Large intestine (tissue), 3 donors: ENCODE data around the gene GPR152. TPM values are rescaled to one million over a fixed set of nuclear protein-coding genes. Genes with fewer than 3 reads are reported as not detected.
A peak's percentile ranks its signal among the peaks of the same experiment; 100 is the strongest.
"Not testable (repeated sequence)": the region's sequence is repeated elsewhere in the genome, so short reads cannot be mapped to it uniquely, and the experiment has no call there.

ENCODE experiments used
- DNase-seq, 2 donors: peaks; one replicate each; pipeline versions ENCODE4 v3.0.0 to v3.0.0-alpha.2; 2013
- H3K27ac ChIP-seq: one replicate; pipeline ENCODE4 v1.5.1; 2013; ENCODE audit warnings: low read length
- H3K27me3 ChIP-seq: 2 replicates; pipeline ENCODE4 v1.6.1; 2013; ENCODE audit warnings: low read length; ENCODE audit not compliant: control insufficient read depth, insufficient read depth
- H3K36me3 ChIP-seq: 2 replicates; pipeline ENCODE4 v1.6.1; 2013; ENCODE audit warnings: low read length; ENCODE audit not compliant: control insufficient read depth, insufficient read depth
- H3K4me1 ChIP-seq: one replicate; pipeline ENCODE4 v1.6.1; 2013; ENCODE audit warnings: low read length; ENCODE audit not compliant: control insufficient read depth, insufficient read depth
- H3K4me3 ChIP-seq: one replicate; pipeline ENCODE4 v1.5.1; 2013; ENCODE audit warnings: low read length
- H3K9me3 ChIP-seq: one replicate; pipeline ENCODE4 v1.6.1; 2013; ENCODE audit warnings: mild to moderate bottlenecking, low read depth, low read length, moderate library complexity; ENCODE audit not compliant: control insufficient read depth
- WGBS: methylation state at CpG from one replicate; pipeline ENCODE4 v1.1.5; 2013; ENCODE audit warnings: low lambda C conversion rate; ENCODE audit not compliant: insufficient coverage; 5-methylcytosine and 5-hydroxymethylcytosine counted together
- polyA plus RNA-seq: library from polyadenylated mRNA; unstranded; fragments of 120-200 nt; gene quantifications from one replicate; pipeline ENCODE4 v1.2.1, GENCODE V29; 2013

GPR152 gene
- polyA plus RNA-seq, 1 donor: not detected

- H3K27ac ChIP-seq: no peak overlapping the region
- H3K9me3 ChIP-seq: no peaks in the 10 kb centered on the region
- DNase-seq: no peak
- no peaks in the 10 kb centered on the region for H3K36me3 ChIP-seq
- peaks cover 22% of the 10 kb centered on the region for H3K27me3 ChIP-seq
- WGBS: no CpG with 5 or more reads among the region's 18 CpGs
- peaks cover 20% of the 10 kb centered on the region for H3K4me1 ChIP-seq
- H3K4me3 ChIP-seq: no peak overlapping the region
Observed at GRCh38 chr11:67406420-67406968, 46.0 kb downstream of the GPR152 start.

GRCh38 chr11:67405688-67406339, 46.7 kb downstream of the GPR152 start:
- no CpG with 5 or more reads among the region's 9 CpGs for WGBS
- Histone ChIP-seq H3K36me3 (no peaks in the 10 kb centered on the region), H3K4me3 (no peak overlapping the region), H3K9me3 (no peaks in the 10 kb centered on the region), H3K27me3 (peaks cover 17% of the 10 kb centered on the region), H3K27ac (no peak overlapping the region), H3K4me1 (peaks cover 21% of the 10 kb centered on the region)
- no peak for DNase-seq

GRCh38 chr11:67405196-67405567, 47.3 kb downstream of the GPR152 start:
- Histone ChIP-seq H3K4me1 (peaks cover 26% of the 10 kb centered on the region), H3K36me3 (peaks cover under 1% of the 10 kb centered on the region), H3K9me3 (no peaks in the 10 kb centered on the region), H3K4me3 (no peak overlapping the region), H3K27me3 (peaks cover 11% of the 10 kb centered on the region), H3K27ac (no peak overlapping the region)
- DNase-seq: no peak
- WGBS: no CpG with 5 or more reads among the region's 6 CpGs

GRCh38 chr11:67404515-67405195, 47.9 kb downstream of the GPR152 start:
- Histone ChIP-seq H3K36me3 (peaks cover 2% of the 10 kb centered on the region), H3K9me3 (no peaks in the 10 kb centered on the region), H3K4me1 (peaks cover 28% of the 10 kb centered on the region), H3K4me3 (peak overlapping the region; percentile 11), H3K27me3 (peaks cover 6% of the 10 kb centered on the region), H3K27ac (no peak overlapping the region)
- WGBS: no CpG with 5 or more reads among the region's 13 CpGs
- DNase-seq: no peak

GRCh38 chr11:67403085-67403484, 49.4 kb downstream of the GPR152 start:
- peaks cover 17% of the 10 kb centered on the region for H3K36me3 ChIP-seq
- H3K27ac ChIP-seq, DNase-seq, H3K9me3 ChIP-seq, H3K27me3 ChIP-seq, H3K4me3 ChIP-seq: not testable (repeated sequence)
- peaks cover 32% of the 10 kb centered on the region for H3K4me1 ChIP-seq
- WGBS: no CpG with 5 or more reads among the region's 9 CpGs

- Histone ChIP-seq H3K4me3 (peak overlapping the region; percentile 53), H3K4me1 (peaks cover 32% of the 10 kb centered on the region), H3K36me3 (peaks cover 25% of the 10 kb centered on the region), H3K27ac (peak overlapping the region; percentile 96)
- H3K27me3 ChIP-seq, H3K9me3 ChIP-seq, DNase-seq: not testable (repeated sequence)
- WGBS: 80% methylated on average over 3 of the region's 19 CpGs
Observed at GRCh38 chr11:67402192-67402839, 50.2 kb downstream of the GPR152 start.

- no CpG with 5 or more reads among the region's 73 CpGs for WGBS
- peak within 1 kb of the TSS; percentile 96 for H3K27ac ChIP-seq
Observed at GRCh38 chr11:67401495-67402191, 50.9 kb downstream of the GPR152 start, which contains the start of gene PPP1CA. Gene PPP1CA (minus strand): TSS chr11:67401858. CDS start chr11:67401782, 76 bp downstream.

More at GRCh38 chr11:67401495-67402191, 50.9 kb downstream of the GPR152 start, which contains the start of gene PPP1CA:
- H3K9me3 ChIP-seq: no peaks in the 10 kb centered on the region
- peak within 1 kb of the TSS; percentile 100 for H3K4me3 ChIP-seq
- H3K4me1 ChIP-seq: peaks cover 32% of the 10 kb centered on the region
- peak; percentile 82 to 91 for DNase-seq
- no peaks in the 10 kb centered on the region for H3K27me3 ChIP-seq
- peaks cover 31% of the 10 kb centered on the region for H3K36me3 ChIP-seq

Other genes starting within 250 kb of the GPR152 start
- gene GRK2, start 186.3 kb downstream of the GPR152 start, polyA plus RNA-seq: 82.5 TPM
- 38.8 TPM for gene ANKRD13D, start 163.4 kb downstream of the GPR152 start, polyA plus RNA-seq
- 36.4 TPM for gene SSH3, start 149.2 kb downstream of the GPR152 start, polyA plus RNA-seq
- gene POLD4, start 99.2 kb downstream of the GPR152 start, polyA plus RNA-seq: 112 TPM
- gene CLCF1, start 79.1 kb downstream of the GPR152 start, polyA plus RNA-seq: 9.6 TPM
- 22.1 TPM for gene RAD9A, start 60.7 kb downstream of the GPR152 start, polyA plus RNA-seq
- gene PPP1CA, start 50.9 kb downstream of the GPR152 start, polyA plus RNA-seq: 112 TPM
- 3.7 TPM for gene TBC1D10C, start 48.6 kb downstream of the GPR152 start, polyA plus RNA-seq
- 4.7 TPM for gene CARNS1, start 37.1 kb downstream of the GPR152 start, polyA plus RNA-seq
- 40.3 TPM for gene RPS6KB2, start 24.2 kb downstream of the GPR152 start, polyA plus RNA-seq
- 6.8 TPM for gene PTPRCAP, start 15.0 kb downstream of the GPR152 start, polyA plus RNA-seq
- gene CORO1B, start 9.3 kb downstream of the GPR152 start, polyA plus RNA-seq: 93.4 TPM
- gene CABP4, start 2.6 kb upstream of the GPR152 start, polyA plus RNA-seq: 0.90 TPM
- gene TMEM134, start 16.5 kb upstream of the GPR152 start, polyA plus RNA-seq: 63.0 TPM
- 48.0 TPM for gene AIP, start 30.3 kb upstream of the GPR152 start, polyA plus RNA-seq
- 54.1 TPM for gene PITPNM1, start 52.6 kb upstream of the GPR152 start, polyA plus RNA-seq
- gene CDK2AP2, start 55.4 kb upstream of the GPR152 start, polyA plus RNA-seq: 105 TPM
- 0.07 TPM for gene CABP2, start 70.7 kb upstream of the GPR152 start, polyA plus RNA-seq
- 848 TPM for gene GSTP1, start 131.1 kb upstream of the GPR152 start, polyA plus RNA-seq
- gene NDUFV1, start 154.2 kb upstream of the GPR152 start, polyA plus RNA-seq: 191 TPM
- 14.6 TPM for gene NUDT8, start 177.2 kb upstream of the GPR152 start, polyA plus RNA-seq
- 4.9 TPM for gene TBX10, start 187.0 kb upstream of the GPR152 start, polyA plus RNA-seq
- gene ACY3, start 198.0 kb upstream of the GPR152 start, polyA plus RNA-seq: 86.6 TPM
- gene ALDH3B2, start 221.9 kb upstream of the GPR152 start, polyA plus RNA-seq: not detected